Epithelial cell of esophagus (primary cell): Measurements from ENCODE around the gene MAN2A1.

ENCODE experiments used
- DNase-seq: peaks from one replicate; pipeline ENCODE4 v3.0.0; 2010; ENCODE audit warnings: low read depth
- H3K4me3 ChIP-seq: 2 replicates; pipeline ENCODE4 v1.5.1; 2011; ENCODE audit warnings: mild to moderate bottlenecking, low read length, control low read depth
- CTCF ChIP-seq: IDR thresholded peaks from 2 replicates; pipeline ENCODE4 v1.5.1; 2011; ENCODE audit warnings: low read depth, mild to moderate bottlenecking, low read length, control low read depth, inconsistent platforms; ENCODE audit not compliant: insufficient read depth; ENCODE audit errors: missing control alignments

Gene MAN2A1

GRCh38 chr5:109676920-109677319 lies 12.8 kb upstream of the MAN2A1 start:
- H3K4me3 ChIP-seq: no peak overlapping the region
- DNase-seq: no peak
- TF ChIP-seq CTCF: no peak

- TF ChIP-seq CTCF: no peak
- no peak overlapping the region for H3K4me3 ChIP-seq
- DNase-seq: no peak
These were observed 11.3 kb upstream of the MAN2A1 start for GRCh38 chr5:109678447-109678846.

- peak; percentile 91 for DNase-seq
These were observed 8.0 kb upstream of the MAN2A1 start for GRCh38 chr5:109681763-109682162.

GRCh38 chr5:109682383-109682782 lies 7.3 kb upstream of the MAN2A1 start:
- no peak overlapping the region for H3K4me3 ChIP-seq
- peak; percentile 36 for DNase-seq
- TF ChIP-seq CTCF: no peak

More at GRCh38 chr5:109681763-109682162, 8.0 kb upstream of the MAN2A1 start:
- no peak for TF ChIP-seq CTCF
- no peak overlapping the region for H3K4me3 ChIP-seq

- TF ChIP-seq CTCF: no peak
- DNase-seq: no peak
- H3K4me3 ChIP-seq: no peak overlapping the region
These were observed 3.8 kb upstream of the MAN2A1 start for GRCh38 chr5:109685916-109686315.

- TF ChIP-seq CTCF: peak; percentile 48
- H3K4me3 ChIP-seq: peak overlapping the region; percentile 49
- DNase-seq: peak; percentile 42
These were observed 1.1 kb upstream of the MAN2A1 start for GRCh38 chr5:109688630-109688969.

GRCh38 chr5:109688970-109689739 lies 572 bp upstream of the MAN2A1 start:
- no peak for TF ChIP-seq CTCF
- H3K4me3 ChIP-seq: peak overlapping the region; percentile 87
- peak; percentile 92 for DNase-seq
